GM19324 (cell line): ENCODE results near the gene VWA7.

Experiments used
- ATAC-seq: cut with Tn5 transposase; IDR thresholded peaks from one replicate; pipeline ENCODE4 v1.9.1; 2021; ENCODE audit warnings: mild to moderate bottlenecking, moderate library complexity; ENCODE audit not compliant: unreplicated experiment, low FRiP score

Gene VWA7

DNA sequence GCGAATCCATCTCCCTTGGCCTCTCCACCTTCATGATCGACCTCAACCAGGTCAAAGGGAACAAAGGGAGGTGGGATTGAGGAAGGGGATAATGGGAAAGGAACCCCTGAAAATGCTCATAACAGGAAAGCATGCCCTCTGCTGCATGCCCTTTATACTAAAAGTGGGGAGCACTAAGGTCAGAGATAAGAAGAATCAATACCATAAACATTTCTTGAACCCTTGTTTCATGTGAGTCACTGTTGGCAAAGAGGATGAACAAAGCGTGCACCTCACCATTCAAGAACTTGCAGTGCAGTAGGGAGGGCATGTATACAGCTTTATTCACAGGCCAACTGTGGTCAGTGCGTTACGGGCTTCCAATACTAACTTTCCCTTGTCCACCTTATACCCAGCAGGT, 16.3 kb downstream of the VWA7 start:
- ATAC-seq: no peak

DNA sequence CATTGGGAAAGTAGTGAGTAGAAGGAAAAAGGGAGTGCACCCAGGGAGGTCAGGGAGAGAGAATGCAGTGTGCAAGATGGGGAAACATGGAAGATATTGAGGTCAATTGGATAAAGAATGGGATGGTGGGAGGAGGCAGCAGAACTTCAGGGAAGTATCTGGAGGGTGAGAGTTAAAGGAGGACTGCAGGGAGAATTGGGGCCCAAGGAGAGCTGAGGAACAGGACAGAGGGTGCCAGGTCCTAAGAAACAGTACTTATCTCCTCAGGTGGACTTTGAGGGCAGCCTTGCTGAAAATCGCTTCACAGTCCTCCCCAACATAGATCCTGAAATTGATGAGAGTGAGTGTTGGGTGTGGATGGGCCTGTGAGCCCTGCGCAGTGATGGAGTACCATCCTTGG, 18.8 kb downstream of the VWA7 start:
- ATAC-seq: no peak

DNA sequence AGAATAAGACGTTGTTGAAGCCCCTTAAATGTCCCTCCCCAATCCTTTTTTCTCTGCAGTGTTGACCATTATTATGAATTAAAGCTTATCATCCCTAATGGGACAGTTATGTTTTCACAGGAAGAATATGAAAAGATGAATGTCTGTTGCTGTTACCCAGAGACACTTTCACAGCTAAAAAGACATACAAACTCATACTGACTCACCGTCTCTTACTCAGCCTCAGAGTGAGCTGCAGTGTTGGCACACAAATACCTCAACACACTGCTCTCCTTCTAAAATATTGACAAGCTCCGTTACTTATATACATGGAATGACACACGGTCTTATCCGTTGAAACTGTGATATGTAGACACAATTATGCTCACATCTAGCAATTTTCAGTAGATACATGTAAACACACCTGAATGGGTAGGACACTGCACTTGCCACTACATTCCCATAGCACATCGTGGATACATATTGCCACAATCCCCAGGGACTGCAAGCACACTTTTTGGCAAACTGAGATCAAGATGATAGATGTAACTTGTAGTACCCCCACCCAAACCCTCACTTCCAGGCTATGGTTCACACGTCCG, 24.3 kb downstream of the VWA7 start:
- ATAC-seq: no peak

- ATAC-seq: no peak
These were observed 26.6 kb downstream of the VWA7 start for GRCh38 chr6:31750411-31751022.

DNA sequence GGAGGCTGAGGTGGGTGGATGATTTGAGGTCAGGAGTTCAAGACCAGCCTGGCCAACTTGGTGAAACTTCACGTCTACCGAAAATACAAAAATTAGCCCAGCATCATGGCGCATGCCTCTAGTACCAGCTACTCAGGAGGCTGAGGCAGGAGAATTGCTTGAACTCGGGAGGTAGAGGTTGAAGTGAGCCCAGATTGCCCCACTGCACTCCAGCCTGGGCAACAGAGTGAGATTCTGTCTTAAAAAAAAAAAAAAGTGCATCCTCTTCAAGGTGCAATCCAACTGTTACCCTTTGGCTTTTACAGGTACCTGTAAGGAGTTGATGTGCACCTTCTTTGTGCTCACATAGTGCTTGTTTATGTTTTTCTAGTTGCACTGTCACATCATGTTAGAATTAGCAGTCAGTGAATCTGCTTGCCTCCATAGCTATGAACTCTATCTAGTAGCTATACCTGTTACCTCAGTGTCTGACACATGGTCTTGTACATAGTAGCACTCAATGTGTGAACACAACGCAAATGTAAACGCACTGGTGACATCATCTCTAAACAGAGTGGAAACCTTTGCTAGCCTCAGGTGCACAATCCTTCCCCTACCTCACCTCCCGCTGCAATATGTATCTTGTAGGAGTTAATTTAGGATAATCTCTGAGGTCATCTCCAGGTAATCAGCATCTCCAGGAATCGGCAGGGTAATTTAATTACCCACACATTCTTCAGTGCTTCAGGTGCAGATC, 27.7 kb downstream of the VWA7 start:
- no peak for ATAC-seq

DNA sequence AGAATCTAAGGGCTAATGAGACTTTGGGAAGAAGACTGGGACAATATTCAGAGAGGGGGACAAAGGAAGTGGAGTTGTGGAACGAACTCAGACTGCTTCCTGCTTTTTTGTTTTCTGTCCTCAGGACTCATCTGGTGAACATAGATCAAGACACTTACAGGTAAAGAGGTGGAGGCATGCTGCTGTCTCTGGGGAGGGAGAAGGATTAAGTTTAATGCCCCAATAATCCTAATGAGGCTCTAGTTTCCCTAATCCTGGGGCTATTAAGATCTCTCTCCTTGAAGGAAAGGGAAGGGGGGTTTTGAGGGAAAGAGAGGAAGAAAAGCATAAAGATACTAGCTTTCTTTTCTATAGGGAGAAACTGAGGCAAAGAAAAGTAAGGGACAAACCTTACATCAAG, 32.7 kb downstream of the VWA7 start:
- no peak for ATAC-seq

DNA sequence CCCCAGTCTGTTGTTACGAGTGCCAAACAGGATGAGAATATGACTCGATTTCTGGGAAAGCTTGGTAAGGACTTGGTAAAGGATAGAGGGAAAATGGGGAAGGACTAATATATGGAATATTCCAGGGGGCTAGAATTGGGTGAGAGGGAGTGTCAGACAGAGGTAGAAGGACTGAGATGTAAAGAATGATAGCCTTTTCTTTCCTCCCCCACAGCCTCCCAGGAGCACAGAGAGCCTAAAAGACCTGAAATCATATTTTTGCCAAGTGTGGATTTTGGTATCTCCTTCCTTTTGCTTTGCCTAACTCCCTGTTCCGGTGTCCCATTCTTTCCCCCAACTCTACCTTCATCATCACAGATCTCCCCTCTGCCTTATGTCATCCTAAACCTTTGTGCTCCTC, 34.2 kb downstream of the VWA7 start:
- ATAC-seq: no peak

DNA sequence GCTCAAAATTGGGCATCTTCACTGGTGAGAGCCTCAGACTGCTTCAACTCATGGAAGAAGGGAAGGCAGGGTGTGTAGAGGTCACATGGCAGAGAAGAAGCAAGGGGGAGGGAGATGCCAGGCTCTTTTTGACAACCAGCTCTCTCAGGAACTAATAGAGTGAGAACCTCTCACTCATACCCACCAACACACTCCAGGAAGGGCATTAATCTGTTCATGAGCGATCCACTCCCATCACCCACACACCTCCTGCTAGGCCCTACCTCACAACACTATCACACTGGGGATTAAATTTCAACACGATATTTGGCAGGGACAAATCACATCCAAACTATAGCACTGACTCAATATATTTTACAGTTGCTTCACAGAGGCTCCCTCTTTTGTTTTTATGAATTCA, 35.3 kb downstream of the VWA7 start:
- ATAC-seq: no peak

GRCh38 chr6:31740397-31741223, 36.5 kb downstream of the VWA7 start:
- ATAC-seq: no peak

- ATAC-seq: peak; percentile 79
These were observed 37.3 kb downstream of the VWA7 start, which contains the start of gene MSH5 for GRCh38 chr6:31739639-31740396. Gene MSH5 (plus strand): TSS chr6:31740005. CDS start chr6:31740467, 462 bp downstream.

GRCh38 chr6:31737991-31738979, 38.8 kb downstream of the VWA7 start:
- ATAC-seq: no peak

DNA sequence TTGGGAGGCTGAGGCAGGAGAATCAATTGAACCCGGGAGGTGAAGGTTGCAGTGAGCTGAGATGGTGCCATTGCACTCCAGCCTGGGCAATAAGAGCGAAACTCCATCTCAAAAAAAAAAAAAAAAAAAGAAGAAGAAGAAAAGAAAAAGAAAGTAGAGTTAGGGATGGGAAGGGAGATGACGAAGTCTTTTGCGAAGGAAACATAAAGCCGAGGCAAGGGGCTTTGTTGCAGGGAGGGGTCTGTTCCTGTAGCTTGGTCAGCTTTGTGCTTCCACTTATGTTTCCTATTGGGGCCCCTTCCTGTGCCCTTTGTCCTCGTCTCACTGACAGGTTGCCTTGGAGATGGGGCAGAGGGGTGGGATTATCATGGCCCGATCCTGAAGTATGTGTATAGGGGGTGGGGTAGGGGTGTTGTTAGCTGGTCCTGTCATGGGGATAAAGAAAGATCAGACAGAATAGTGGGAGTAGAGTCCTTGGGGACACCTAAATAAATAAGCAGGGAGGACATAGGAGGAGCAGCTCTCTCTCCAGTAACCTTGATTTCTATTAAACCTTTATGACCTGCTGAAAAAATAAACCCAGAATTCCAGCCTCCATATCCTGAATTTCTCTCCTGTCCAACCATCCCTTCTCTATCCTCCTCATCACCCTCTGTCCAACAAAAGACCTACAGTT, 39.7 kb downstream of the VWA7 start:
- ATAC-seq: no peak

DNA sequence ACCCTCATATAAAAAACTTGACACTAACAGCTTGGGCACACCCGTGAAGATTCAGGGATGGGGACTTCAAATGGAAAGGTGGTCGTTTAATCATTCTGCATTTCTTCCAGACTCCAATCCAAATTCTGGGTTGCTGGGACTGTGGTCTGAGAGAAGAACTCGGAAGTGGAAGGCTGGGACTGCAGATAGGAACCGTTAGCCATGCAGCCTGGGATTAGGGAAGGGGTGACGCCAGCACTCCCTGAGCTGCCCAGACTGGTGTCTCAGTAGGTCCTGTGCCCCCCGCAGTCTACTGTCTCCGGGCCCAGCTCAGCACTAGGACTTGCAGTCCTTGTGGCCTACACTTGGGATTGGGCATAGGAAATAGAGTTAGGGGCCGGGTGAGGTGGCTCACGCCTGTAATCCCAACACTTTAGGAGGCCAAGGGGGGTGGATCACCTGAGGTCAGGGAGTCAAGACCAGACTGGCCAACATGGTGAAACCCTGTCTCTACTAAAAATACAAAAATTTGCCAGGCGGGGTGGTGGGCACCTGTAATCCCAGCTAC, 40.3 kb downstream of the VWA7 start:
- ATAC-seq: no peak

DNA sequence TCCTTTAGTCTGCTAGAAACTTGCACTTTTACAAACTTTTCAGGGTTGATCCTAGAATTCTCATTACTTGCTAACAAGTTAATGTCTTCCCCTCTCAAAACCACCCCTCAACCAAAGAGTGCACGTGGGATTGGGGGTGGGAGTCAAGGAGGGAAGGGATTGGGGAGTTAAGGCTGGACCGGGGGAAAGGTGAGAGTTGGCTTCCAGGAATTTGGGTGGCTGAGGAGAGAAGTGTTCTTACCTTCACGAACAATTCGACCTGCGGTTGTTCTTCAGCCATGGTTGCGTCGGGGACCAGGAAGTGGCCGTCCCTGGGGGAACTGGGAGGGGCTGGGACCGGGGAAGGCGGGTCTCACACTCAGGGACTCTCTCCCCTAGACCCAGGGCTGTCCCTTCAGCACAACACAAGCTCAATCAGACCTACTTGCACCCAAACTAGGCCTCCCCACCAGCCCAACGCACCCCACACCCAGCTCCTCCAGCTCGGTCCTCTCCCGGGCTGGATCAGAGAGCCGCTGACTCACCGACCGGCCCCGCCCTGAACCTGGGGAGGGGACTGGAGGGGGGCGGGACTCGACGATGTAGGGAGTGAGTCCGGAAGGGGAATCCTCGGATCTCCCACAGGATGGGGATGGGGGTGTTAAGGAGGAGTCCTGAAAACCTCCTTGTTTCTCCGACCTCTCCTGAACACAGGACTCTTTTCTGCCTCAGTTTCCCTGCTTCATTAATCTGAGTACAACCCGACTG, 40.9 kb downstream of the VWA7 start, which contains the start of gene CLIC1:
CLIC1 (minus strand) TSS at position 510 of the 747 bp plus-strand sequence; CDS start at position 280, 230 bp downstream.
- no peak for ATAC-seq

GRCh38 chr6:31734821-31735406, 42.2 kb downstream of the VWA7 start:
- no peak for ATAC-seq

DNA sequence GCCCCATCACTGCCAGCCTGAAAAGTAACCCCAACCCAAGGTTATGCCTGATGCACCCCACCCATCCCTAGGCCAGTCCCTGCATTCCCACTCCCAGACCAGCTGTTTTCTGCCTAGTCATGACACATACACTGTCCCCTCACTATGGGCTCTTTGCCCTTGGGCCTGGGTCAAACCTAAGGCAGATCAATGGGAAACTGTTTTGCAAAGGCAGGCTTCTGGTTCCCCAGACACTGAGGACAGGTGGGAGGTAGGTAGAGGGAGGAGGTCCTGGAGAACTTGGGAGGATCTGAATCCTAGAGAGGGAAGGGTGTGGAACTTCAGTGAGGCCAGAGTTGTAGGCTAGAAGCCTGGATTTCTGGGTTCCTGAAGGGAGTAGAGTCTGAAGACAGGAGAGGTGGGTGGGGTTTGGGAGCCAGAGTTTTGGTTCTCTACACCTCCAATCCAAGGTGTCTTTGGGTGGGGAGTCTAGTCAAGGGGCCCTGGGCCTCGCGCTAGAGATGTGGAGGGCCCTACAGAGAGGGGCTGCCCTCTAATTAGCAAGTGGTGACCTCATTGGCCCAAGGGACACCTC, 42.8 kb downstream of the VWA7 start:
- ATAC-seq: no peak

DNA sequence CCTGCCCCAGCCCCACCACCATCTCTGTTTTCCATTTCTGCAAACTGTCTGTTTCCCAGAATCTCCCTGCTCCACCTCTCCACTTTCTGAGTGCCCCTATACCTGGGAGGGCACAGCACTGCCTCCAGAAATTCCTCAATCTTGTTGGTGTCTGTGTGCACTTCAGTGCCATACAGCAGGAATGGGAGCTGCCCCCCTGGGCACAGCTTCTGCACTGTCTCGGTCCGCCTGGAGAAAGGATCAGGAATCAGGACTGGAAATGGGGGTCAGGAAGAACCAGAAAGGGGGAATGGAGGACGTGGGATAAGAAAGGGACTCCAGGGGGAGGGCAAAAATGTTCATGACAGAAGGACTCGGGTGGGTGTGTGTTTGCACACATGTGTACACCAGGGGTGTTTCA, 43.4 kb downstream of the VWA7 start:
- no peak for ATAC-seq
